22Rv1 (cell line): ENCODE measurements around the gene HPGDS.
"Not testable (repeated sequence)": the region's sequence is repeated elsewhere in the genome, so short reads cannot be mapped to it uniquely, and the experiment has no call there.

Source experiments
- H3K27ac ChIP-seq: fragments of 450-650 bp; 2 replicates; pipeline ENCODE4 v1.5.1; 2017
- ZFX ChIP-seq: fragments of 450-650 bp; IDR thresholded peaks from 2 replicates; pipeline ENCODE4 v1.6.1; 2017; ENCODE audit warnings: antibody characterized with exemption, borderline replicate concordance
- TF ChIP-seq, protein P1 (sequence below): fragments of 450-650 bp; IDR thresholded peaks from 2 replicates; pipeline ENCODE4 v1.5.1; 2017; ENCODE audit warnings: mild to moderate bottlenecking

The HPGDS gene

GRCh38 chr4:94302191-94302590 lies 40.4 kb downstream of the HPGDS start:
- no peak for TF ChIP-seq ZFX
- TF ChIP-seq, protein P1, sequence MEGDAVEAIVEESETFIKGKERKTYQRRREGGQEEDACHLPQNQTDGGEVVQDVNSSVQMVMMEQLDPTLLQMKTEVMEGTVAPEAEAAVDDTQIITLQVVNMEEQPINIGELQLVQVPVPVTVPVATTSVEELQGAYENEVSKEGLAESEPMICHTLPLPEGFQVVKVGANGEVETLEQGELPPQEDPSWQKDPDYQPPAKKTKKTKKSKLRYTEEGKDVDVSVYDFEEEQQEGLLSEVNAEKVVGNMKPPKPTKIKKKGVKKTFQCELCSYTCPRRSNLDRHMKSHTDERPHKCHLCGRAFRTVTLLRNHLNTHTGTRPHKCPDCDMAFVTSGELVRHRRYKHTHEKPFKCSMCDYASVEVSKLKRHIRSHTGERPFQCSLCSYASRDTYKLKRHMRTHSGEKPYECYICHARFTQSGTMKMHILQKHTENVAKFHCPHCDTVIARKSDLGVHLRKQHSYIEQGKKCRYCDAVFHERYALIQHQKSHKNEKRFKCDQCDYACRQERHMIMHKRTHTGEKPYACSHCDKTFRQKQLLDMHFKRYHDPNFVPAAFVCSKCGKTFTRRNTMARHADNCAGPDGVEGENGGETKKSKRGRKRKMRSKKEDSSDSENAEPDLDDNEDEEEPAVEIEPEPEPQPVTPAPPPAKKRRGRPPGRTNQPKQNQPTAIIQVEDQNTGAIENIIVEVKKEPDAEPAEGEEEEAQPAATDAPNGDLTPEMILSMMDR, result no peak
- H3K27ac ChIP-seq, result no peak overlapping the region

- H3K27ac ChIP-seq, result no peak overlapping the region
- TF ChIP-seq, protein P1, result no peak
- TF ChIP-seq ZFX, result no peak
Observed at GRCh38 chr4:94298725-94299252, 43.8 kb downstream of the HPGDS start.

GRCh38 chr4:94295473-94295872 lies 47.2 kb downstream of the HPGDS start:
- H3K27ac ChIP-seq, result not testable (repeated sequence)

DNA sequence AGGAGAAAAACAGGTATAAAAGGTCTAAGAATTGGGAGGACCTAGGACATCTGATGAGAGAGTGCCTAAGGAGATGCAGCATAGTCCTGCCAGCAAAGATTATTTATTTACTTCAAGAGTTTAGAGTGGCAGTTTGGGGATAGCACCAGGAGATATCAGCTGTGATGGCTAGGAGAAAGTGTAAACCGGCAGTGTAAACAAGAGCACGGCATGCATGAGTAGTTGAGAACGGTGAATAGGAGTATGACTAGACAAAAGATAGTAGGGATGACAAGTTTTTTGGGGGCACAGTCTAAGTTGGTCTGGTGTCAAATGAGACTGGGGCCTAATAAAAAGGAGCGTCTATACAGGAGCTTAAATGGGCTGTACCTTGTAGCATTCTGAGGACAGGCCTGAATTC lies 48.7 kb downstream of the HPGDS start:
- not testable (repeated sequence) for H3K27ac ChIP-seq

DNA sequence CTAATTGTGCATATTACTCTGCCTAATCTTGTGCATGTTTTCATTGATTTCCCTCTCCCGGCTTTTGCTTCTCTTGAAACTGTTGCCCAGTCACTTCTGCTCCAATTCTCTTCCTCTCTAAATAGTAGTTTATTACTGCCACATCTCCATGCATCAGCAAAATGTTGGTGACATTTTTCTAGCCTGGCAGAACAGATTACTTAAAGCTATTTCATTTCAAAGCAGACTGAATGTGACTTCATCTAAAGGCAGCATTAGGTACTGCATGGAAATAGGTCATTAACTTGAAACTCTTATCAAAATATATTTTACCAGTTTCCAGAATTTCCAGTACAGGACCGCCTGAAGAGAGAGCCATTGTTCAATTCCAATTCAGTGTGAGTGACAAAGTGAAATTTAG lies 52.4 kb downstream of the HPGDS start:
- TF ChIP-seq, protein P1, result no peak
- TF ChIP-seq ZFX, result no peak
- no peak overlapping the region for H3K27ac ChIP-seq

GRCh38 chr4:94285666-94286065 lies 57.0 kb downstream of the HPGDS start:
- TF ChIP-seq ZFX, result no peak
- TF ChIP-seq, protein P1, result no peak
- no peak overlapping the region for H3K27ac ChIP-seq

DNA sequence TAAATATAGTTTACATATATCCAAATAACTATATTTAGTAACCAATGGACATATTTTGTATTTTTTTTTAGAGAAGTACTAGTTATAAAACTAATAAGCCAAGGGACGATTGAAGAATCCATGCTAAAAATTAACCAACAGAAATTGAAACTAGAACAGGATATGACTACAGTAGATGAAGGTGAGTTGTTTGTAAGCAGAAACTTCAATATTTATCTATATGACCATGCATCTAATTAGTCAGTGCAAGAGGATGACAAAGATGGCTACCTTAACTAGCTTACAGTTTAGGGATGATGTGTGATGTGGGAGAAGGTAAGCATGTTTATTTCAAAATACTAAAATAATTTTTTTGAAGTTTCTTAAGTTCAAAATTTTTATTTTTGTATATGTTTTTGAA lies 57.7 kb downstream of the HPGDS start:
- H3K27ac ChIP-seq, result no peak overlapping the region
- no peak for TF ChIP-seq ZFX
- TF ChIP-seq, protein P1, result no peak

GRCh38 chr4:94278781-94279180 lies 63.9 kb downstream of the HPGDS start:
- H3K27ac ChIP-seq, result no peak overlapping the region
- TF ChIP-seq ZFX, result no peak
- TF ChIP-seq, protein P1, result no peak
